Thymus (tissue), 11 donors: ENCODE measurements around the gene SNX3. TPM values are rescaled to one million over a fixed set of nuclear protein-coding genes. Genes with fewer than 3 reads are reported as not detected.

ENCODE experiments used
- DNase-seq, 9 donors: peaks; one replicate each; pipeline ENCODE4 v3.0.0-alpha.2; 2013; ENCODE audit warnings: low spot score in 9 of 9, low read depth in 6 of 9, missing footprints in 1 of 9
- H3K27ac ChIP-seq, 2 donors: one replicate each; pipeline ENCODE4 v1.5.1; 2013; ENCODE audit warnings: control low read depth in 1 of 2, low read depth in 1 of 2, low read length in 1 of 2, mild to moderate bottlenecking in 1 of 2, moderate library complexity in 1 of 2
- H3K27me3 ChIP-seq, 2 donors: one replicate each; pipeline ENCODE4 v1.5.1; 2013; ENCODE audit warnings: low read length in 1 of 2; ENCODE audit not compliant: control insufficient read depth in 2 of 2, insufficient read depth in 1 of 2
- H3K36me3 ChIP-seq, 2 donors: one replicate each; pipeline ENCODE4 v1.5.1; 2013; ENCODE audit warnings: low read length in 1 of 2, mild to moderate bottlenecking in 1 of 2, moderate library complexity in 1 of 2; ENCODE audit not compliant: control insufficient read depth in 2 of 2, insufficient read depth in 2 of 2
- H3K4me1 ChIP-seq, 2 donors: one replicate each; pipeline ENCODE4 v1.5.1; 2013; ENCODE audit warnings: low read length in 2 of 2; ENCODE audit not compliant: control insufficient read depth in 2 of 2, insufficient read depth in 2 of 2
- H3K4me3 ChIP-seq, 2 donors: one replicate each; pipeline ENCODE4 v1.5.1; 2013; ENCODE audit warnings: low read length in 2 of 2, control low read depth in 1 of 2, mild to moderate bottlenecking in 1 of 2
- H3K9me3 ChIP-seq, 2 donors: one replicate each; pipeline ENCODE4 v1.5.1; 2013; ENCODE audit warnings: low read length in 1 of 2, mild to moderate bottlenecking in 1 of 2; ENCODE audit not compliant: control insufficient read depth in 2 of 2, insufficient read depth in 1 of 2
- WGBS: extraction: QIAGEN DNeasy Blood & Tissue Kit; methylation state at CpG from one replicate; pipeline ENCODE4 v1.1.7; 2013; 5-methylcytosine and 5-hydroxymethylcytosine counted together
- polyA plus RNA-seq: library from polyadenylated mRNA; stranded (reverse); fragments of 200-250 nt; gene quantifications from one replicate; pipeline ENCODE4 v1.2.3, GENCODE V29; 2013
- total RNA-seq: library from RNA; stranded (reverse); fragments of 120-200 nt; gene quantifications from one replicate; pipeline ENCODE4 v1.2.4, GENCODE V29; 2013
- donor health status: healthy.

SNX3 gene
- total and polyA plus RNA-seq, 2 donors = 156 to 273 TPM

DNA sequence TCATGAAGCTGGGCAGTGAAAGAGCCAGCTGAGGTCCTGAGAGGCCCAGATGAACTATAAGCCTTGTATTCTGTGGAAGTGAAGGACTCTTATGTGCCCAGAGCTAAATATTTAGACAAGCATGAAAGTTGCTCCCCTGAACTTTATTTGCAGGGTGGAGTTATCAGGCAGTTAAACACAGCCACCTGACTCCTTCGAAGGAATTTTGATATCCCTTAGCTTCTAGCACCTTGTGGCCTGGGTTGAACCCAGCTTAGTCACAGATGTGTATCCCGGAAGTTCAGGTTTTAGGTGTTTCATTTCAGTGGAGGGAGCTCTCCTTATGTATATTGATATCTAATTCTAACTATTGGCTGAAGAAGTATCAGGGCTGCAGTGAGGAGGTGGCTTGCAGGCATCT, 74.6 kb downstream of the SNX3 start:
- Histone ChIP-seq H3K27me3 (peaks cover 6 to 65% of the 10 kb centered on the region in 2 donors), H3K27ac (no peak overlapping the region), H3K4me3 (no peak overlapping the region), H3K9me3 (no peaks in the 10 kb centered on the region), H3K36me3 (no peaks in the 10 kb centered on the region), H3K4me1 (no peaks in the 10 kb centered on the region)
- no peak for DNase-seq
- WGBS = 90% methylated on average over 2 of the region's 2 CpGs

DNA sequence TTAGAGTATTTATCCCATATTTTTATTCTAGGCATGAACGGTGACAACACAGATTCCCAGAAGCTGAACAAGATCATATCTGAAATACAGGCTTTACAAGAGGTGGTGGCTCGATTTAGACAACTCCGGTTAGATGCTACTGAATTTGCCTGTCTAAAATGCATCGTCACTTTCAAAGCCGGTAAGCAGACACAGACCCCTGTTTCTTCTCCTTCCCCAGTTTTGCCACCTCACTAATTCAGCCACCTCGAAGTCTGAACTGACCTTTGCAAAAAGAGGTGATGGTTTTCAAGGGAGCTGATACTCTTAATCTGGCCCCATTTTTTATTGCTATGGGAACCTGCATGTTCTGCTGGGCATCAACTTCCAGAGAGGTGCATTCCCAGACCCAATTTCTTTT, 80.1 kb downstream of the SNX3 start:
- H3K27ac ChIP-seq = no peak overlapping the region
- H3K27me3 ChIP-seq = peaks cover 25 to 85% of the 10 kb centered on the region in 2 donors
- H3K4me1 ChIP-seq = peaks cover 0 to 6% of the 10 kb centered on the region in 2 donors
- no peak overlapping the region for H3K4me3 ChIP-seq
- no peaks in the 10 kb centered on the region for H3K9me3 ChIP-seq
- WGBS = 63% methylated on average over 6 of the region's 6 CpGs
- no peaks in the 10 kb centered on the region for H3K36me3 ChIP-seq
- no peak for DNase-seq

DNA sequence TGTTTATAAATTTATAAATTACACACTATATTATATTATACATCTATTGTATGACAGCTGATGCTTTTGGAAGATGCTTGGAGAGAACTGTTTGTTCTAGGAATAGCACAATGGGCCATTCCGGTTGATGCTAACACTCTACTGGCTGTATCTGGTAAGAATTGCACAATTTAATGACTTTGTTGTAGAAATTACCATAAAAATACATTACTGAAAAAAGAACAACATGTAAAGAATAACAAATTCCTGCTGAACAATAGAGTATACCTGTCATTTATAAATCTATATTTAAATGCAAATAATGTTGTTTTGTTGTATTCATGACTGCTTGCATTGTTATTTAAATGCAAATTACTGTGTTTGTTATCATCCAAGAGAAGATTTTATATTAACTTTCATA, 80.6 kb downstream of the SNX3 start:
- H3K27ac ChIP-seq = no peak overlapping the region
- no peak overlapping the region for H3K4me3 ChIP-seq
- peaks cover 0 to 11% of the 10 kb centered on the region in 2 donors for H3K4me1 ChIP-seq
- H3K9me3 ChIP-seq = peaks cover 0 to 3% of the 10 kb centered on the region in 2 donors
- H3K27me3 ChIP-seq = peaks cover 30 to 86% of the 10 kb centered on the region in 2 donors
- H3K36me3 ChIP-seq = no peaks in the 10 kb centered on the region
- no peak for DNase-seq
- 29% methylated on average over 1 of the region's 1 CpG for WGBS

DNA sequence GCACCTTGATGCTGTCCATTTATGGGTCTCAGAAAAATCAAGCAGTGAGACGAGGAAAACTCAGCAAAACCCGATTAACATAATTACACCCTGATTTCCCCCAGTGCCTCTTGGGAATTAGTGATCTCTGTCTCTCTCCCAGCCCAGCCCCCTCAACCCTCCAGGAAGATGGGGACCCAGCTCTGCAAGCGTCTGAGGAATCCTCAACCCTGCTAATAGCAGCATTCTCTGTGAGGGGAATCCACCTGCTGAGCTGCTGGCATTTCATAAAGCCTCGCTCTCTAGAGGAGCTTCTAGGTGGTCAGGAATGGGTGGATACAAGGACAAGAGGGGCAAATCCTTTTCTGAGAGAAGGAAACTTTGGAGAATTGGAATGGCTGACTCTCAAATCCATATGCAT, 81.1 kb downstream of the SNX3 start:
- Histone ChIP-seq H3K4me3 (no peak overlapping the region), H3K4me1 (peaks cover 0 to 12% of the 10 kb centered on the region in 2 donors), H3K9me3 (peaks cover 0 to 7% of the 10 kb centered on the region in 2 donors), H3K27ac (no peak overlapping the region), H3K27me3 (peaks cover 35 to 90% of the 10 kb centered on the region in 2 donors), H3K36me3 (no peaks in the 10 kb centered on the region)
- 25% methylated on average over 4 of the region's 4 CpGs for WGBS
- DNase-seq = no peak

DNA sequence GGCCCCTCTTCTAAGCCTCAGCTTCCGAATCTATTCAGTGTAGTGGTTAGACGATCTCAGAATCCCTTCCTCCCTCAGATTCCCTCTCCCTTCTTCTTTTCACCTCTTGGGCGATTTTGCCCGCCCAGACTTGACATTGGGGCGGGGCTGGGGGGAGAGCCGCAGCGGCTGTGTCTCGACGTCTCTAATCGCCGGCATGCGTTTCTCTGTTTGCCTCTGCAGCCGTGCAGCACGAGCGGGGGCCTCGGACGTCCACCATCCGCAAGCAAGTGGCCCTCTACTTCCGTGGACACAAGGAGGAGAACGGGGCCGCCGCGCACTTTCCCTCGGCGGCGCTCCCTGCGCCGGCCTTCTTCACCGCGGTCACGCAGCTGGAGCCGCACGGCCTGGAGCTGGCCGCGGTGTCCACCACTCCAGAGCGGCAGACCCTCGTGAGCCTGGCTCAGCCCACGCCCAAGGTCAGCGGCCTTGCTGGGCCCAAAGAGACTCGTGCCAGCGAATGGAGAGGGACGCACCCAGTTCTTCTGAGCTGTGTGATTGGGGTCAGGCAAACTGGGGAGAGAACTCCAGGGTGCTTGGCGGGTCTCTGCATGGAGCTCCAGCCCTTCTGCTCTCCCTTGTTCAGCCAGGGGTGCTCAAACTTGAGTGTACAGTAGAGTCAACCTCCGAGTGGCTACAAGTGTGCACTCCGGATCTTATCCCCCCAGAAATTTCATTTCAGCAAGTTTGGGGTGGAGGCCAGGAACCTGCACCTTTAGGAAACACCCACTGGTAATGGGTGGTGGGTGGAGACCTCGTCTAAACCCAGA, 84.4 kb downstream of the SNX3 start:
- Histone ChIP-seq H3K4me1 (peaks cover 0 to 12% of the 10 kb centered on the region in 2 donors), H3K9me3 (peaks cover 1 to 20% of the 10 kb centered on the region in 2 donors), H3K27me3 (peaks cover 54 to 99% of the 10 kb centered on the region in 2 donors), H3K36me3 (no peaks in the 10 kb centered on the region), H3K27ac (no peak overlapping the region), H3K4me3 (no peak overlapping the region)
- DNase-seq = no peak
- 12% methylated on average over 46 of the region's 46 CpGs for WGBS

DNA sequence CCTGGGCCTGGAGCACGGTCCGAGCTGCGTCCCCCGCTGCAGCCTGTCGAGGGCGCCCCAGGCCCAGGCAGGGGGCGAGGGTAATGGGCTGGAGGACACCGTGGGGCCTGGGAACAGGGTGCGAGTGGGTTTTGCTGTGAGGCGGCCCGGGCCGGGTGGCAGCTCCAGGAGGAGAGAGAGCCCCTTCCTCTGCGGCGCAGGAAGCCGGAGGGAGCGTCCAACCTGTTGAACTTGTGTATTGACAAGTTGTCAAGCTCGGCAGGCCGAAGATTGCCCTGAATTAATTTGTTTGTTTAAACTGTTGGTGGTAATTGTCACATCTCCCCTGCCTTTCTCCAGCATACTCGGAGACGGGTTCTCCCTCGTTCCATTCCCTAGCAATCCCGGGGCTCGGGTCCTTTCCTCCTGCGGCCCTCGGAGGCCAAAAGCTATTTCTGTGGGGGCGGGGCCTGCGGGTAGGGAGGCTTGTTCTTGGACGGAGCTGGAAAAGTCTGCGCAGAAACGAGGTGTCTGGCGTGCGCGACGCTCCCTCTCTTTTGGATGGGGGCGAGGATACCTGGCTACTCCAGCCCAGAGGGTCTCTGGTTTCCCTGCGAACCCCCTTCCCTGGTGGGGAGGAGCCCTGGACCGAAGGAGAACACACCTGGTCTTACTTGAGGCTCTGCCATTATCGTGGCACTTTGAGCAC, 85.1 kb downstream of the SNX3 start:
- no peak for DNase-seq
- Histone ChIP-seq H3K36me3 (no peaks in the 10 kb centered on the region), H3K4me1 (peaks cover 0 to 12% of the 10 kb centered on the region in 2 donors), H3K4me3 (no peak overlapping the region), H3K9me3 (peaks cover 1 to 22% of the 10 kb centered on the region in 2 donors), H3K27me3 (peaks cover 56 to 99% of the 10 kb centered on the region in 2 donors), H3K27ac (no peak overlapping the region)
- 5% methylated on average over 38 of the region's 38 CpGs for WGBS

DNA sequence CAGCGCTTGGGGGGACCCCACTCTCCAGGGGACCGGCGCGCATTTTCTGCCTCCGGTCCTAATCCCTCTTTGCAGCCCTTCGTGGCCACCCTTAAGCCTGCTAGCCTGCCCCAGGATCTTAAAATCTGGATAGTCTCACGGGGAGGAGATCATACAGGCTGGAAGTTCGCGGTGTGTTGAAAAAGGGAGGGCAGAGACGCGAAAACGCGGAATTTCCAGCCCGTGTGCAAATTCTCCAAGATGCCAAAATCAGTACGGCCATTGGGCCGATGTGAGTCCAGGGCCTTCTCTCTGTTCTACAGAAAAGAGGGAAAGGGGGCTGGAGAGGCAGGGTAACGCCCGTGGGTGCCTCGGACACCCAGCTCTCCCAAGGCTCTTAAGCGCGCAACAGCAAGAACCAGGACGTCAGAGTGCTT, 85.7 kb downstream of the SNX3 start:
- Histone ChIP-seq H3K9me3 (peaks cover 1 to 22% of the 10 kb centered on the region in 2 donors), H3K4me1 (peaks cover 0 to 12% of the 10 kb centered on the region in 2 donors), H3K27ac (no peak overlapping the region), H3K4me3 (no peak overlapping the region), H3K36me3 (no peaks in the 10 kb centered on the region), H3K27me3 (peaks cover 57 to 99% of the 10 kb centered on the region in 2 donors)
- DNase-seq = no peak
- WGBS = 18% methylated on average over 22 of the region's 22 CpGs

DNA sequence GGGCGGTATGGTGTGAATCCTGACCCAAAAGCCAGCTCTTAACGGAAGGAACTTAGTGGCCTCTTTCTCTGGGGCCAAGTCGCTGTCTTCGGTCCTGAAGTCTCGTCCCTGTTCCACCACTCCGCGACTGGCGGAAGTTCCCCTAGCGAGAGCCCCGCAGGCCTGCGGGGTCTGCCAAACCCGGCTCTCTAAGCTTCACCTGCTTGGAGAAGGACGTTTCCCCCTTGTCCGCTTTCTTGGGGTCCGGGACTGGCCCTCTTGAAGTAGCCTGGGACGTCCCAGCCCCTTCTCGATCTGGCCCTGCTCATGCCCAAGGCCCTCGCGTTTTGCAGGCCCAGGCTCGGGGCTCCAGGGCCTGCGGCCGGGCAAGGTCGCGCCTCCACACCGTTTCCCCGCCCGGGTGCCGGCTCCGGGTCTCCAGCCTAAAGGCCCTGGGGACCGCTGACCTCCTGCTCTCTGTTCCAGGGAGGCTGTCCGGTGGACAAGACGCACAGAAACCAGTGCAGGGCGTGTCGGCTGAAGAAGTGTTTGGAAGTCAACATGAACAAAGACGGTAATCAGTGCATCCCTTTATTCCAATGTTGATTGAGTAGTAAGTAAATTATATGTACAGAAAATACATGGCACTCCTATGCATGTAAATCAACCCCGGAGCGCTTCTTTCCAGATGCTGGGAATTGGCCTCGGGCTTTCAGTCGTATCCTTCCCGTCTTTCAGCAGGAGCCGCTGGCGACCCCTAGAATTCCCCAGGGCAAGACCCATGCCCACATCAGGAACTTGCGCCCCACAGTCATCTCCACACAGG, 86.3 kb downstream of the SNX3 start:
- peak in 8 of 9 donors; percentile 27 to 74 (median 38) for DNase-seq
- 11% methylated on average over 43 of the region's 43 CpGs for WGBS
- H3K36me3 ChIP-seq = no peaks in the 10 kb centered on the region
- peaks cover 63 to 99% of the 10 kb centered on the region in 2 donors for H3K27me3 ChIP-seq
- peaks cover 1 to 22% of the 10 kb centered on the region in 2 donors for H3K9me3 ChIP-seq
- no peak overlapping the region for H3K4me3 ChIP-seq
- peaks cover 0 to 12% of the 10 kb centered on the region in 2 donors for H3K4me1 ChIP-seq
- no peak overlapping the region for H3K27ac ChIP-seq
